Upper lobe of left lung (tissue), 6 donors: ENCODE results near the gene VWA5B1. TPM values are rescaled to one million over a fixed set of nuclear protein-coding genes. Genes with fewer than 3 reads are reported as not detected.

ENCODE experiments used
- ATAC-seq, 2 donors: fragments of 200-7000 bp; cut with Tn5 transposase; one replicate each; pipeline ENCODE4 v1.9.1; 2022; ENCODE audit warnings: mild to moderate bottlenecking in 2 of 2, moderate library complexity in 2 of 2; ENCODE audit not compliant: low FRiP score in 2 of 2
- DNase-seq, 2 donors: peaks; one replicate each; pipeline ENCODE4 v3.0.0-alpha.2; 2019 to 2020
- H3K27ac ChIP-seq, 4 donors: fragments of 200-600 bp; sonication (generic); one replicate each; pipeline ENCODE4 v1.5.1; 2016 to 2019
- H3K27me3 ChIP-seq, 4 donors: fragments of 200-600 bp; sonication (generic); one replicate each; pipeline ENCODE4 v1.5.1; 2017 to 2019
- H3K36me3 ChIP-seq, 4 donors: fragments of 200-600 bp; sonication (generic); one replicate each; pipeline ENCODE4 v1.5.1; 2016 to 2019
- H3K4me1 ChIP-seq, 4 donors: fragments of 200-600 bp; sonication (generic); one replicate each; pipeline ENCODE4 v1.5.1; 2018 to 2019
- H3K4me3 ChIP-seq, 4 donors: fragments of 200-600 bp; sonication (generic); one replicate each; pipeline ENCODE4 v1.5.1; 2017 to 2019; ENCODE audit warnings: mild to moderate bottlenecking in 2 of 4, moderate library complexity in 1 of 4
- H3K9me3 ChIP-seq, 4 donors: fragments of 200-600 bp; sonication (generic); one replicate each; pipeline ENCODE4 v1.5.1; 2018 to 2019
- EP300 ChIP-seq, 4 donors: sonication (generic); formaldehyde crosslinking; IDR thresholded peaks; one replicate each; pipeline ENCODE4 v1.5.1; 2017; ENCODE audit warnings: antibody characterized with exemption in 4 of 4, control low read depth in 2 of 4
- POLR2A ChIP-seq, 4 donors: fragments of 450-650 bp; IDR thresholded peaks; one replicate each; pipeline ENCODE4 v1.5.1; 2016 to 2017; ENCODE audit warnings: antibody characterized with exemption in 4 of 4, mild to moderate bottlenecking in 2 of 4
- POLR2AphosphoS5 ChIP-seq, 2 donors: sonication (generic); formaldehyde crosslinking; IDR thresholded peaks; one replicate each; pipeline ENCODE4 v1.5.1; 2017; ENCODE audit warnings: antibody characterized with exemption in 2 of 2
- WGBS, 2 donors: methylation state at CpG; one replicate each; pipeline ENCODE4 v1.1.5; 2017 to 2018; 5-methylcytosine and 5-hydroxymethylcytosine counted together
- total RNA-seq, 6 donors: library from RNA; depleted of rRNA in 4 of 6; stranded (reverse); fragments of >200 nt in 4 of 6; gene quantifications; one replicate each; pipeline versions ENCODE4 v1.1.0 to v1.2.1, GENCODE V29; 2016 to 2021
- TF ChIP-seq, protein P1 (sequence below), 6 experiments: fragments of 450-650 bp in 4 of 6; fragments of 200-600 bp in 2 of 6; sonication (generic) in 2 of 6; IDR thresholded peaks; one replicate each; pipeline ENCODE4 v1.5.1; 2016 to 2019; ENCODE audit warnings: antibody characterized with exemption in 6 of 6
- donor health status: DM: no; HTN: no; CAD: no; lungs with moderate emphysema.
- donor health status: DM: no; HTN: yes; CAD: no; lungs with severe emphysema.

VWA5B1 gene
- total RNA-seq, 6 donors from 2014 or later, result 0.14 to 0.77 (median 0.46) TPM; not detected in 3

DNA sequence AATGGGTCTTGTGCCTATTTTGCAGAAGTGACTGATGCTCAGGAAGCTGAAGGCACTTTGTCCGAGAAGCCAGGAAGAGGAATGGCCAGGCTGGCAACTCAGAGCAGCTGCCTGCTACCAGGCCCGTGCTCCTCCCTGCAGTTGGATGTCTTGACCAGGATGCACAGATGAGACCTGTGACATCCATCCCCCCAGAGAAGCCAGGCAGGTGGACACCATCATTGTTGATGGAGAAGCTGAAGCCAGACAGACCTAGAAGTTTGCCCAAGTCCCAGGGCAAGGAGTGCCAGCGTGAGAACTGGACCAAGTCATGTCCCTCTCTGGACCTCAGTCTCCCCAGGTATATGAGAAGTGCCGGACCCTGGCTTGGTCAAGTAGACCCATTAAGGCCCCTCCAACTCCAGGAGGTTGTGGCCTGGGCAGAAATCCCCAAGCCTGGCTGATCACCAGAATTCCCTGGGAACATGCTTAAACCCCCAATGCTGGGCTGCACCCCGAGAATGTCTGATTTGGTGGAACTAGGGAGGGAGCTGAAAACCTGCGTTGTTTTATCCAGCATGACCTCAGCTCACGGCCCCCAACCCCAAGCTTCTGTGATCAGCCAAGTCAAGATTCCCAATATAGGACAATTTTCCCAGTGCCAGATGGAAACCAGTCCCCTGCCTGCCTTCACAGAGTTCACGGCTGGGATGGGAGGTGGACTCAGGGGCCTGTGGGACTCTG, 112.9 kb downstream of the VWA5B1 start:
- Histone ChIP-seq H3K27me3 (no peaks in the 10 kb centered on the region), H3K36me3 (no peaks in the 10 kb centered on the region), H3K9me3 (no peaks in the 10 kb centered on the region), H3K4me3 (no peak overlapping the region), H3K27ac (no peak overlapping the region), H3K4me1 (no peaks in the 10 kb centered on the region)
- TF ChIP-seq POLR2AphosphoS5 (IDR thresholded peaks at IDR 0.05) (no peak), POLR2A (IDR thresholded peaks at IDR 0.05) (no peak), EP300 (IDR thresholded peaks at IDR 0.05) (no peak)
- TF ChIP-seq, protein P1, sequence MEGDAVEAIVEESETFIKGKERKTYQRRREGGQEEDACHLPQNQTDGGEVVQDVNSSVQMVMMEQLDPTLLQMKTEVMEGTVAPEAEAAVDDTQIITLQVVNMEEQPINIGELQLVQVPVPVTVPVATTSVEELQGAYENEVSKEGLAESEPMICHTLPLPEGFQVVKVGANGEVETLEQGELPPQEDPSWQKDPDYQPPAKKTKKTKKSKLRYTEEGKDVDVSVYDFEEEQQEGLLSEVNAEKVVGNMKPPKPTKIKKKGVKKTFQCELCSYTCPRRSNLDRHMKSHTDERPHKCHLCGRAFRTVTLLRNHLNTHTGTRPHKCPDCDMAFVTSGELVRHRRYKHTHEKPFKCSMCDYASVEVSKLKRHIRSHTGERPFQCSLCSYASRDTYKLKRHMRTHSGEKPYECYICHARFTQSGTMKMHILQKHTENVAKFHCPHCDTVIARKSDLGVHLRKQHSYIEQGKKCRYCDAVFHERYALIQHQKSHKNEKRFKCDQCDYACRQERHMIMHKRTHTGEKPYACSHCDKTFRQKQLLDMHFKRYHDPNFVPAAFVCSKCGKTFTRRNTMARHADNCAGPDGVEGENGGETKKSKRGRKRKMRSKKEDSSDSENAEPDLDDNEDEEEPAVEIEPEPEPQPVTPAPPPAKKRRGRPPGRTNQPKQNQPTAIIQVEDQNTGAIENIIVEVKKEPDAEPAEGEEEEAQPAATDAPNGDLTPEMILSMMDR (IDR thresholded peaks at IDR 0.05), result no peak
- no peak for ATAC-seq
- DNase-seq, result no peak
- 77 to 78% methylated on average over 5 to 8 of the region's 8 CpGs for WGBS, 2 donors

DNA sequence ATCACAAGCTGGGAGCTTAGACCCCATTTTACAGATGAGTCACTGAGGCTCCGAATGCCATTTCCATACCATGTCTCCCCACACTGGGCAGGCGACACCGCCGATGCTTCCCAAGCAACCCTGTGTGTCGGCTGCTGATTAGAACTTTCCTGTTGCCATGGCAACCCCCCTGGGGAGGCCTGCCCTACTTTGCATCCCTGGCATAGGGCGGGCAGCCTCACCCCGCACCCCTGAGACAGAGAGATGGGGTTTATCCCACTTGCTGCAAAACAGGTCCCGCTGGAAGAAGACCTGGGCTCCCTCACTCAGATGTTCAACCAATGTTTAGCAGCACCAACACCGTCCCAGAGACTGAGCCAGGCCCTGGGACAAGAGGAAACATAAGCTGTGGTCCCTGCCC, 113.8 kb downstream of the VWA5B1 start:
- DNase-seq (no peak), ATAC-seq (no peak)
- no peaks in the 10 kb centered on the region for H3K27me3 ChIP-seq
- no peaks in the 10 kb centered on the region for H3K36me3 ChIP-seq
- H3K27ac ChIP-seq, result no peak overlapping the region
- H3K9me3 ChIP-seq, result no peaks in the 10 kb centered on the region
- H3K4me1 ChIP-seq, result no peaks in the 10 kb centered on the region
- no peak overlapping the region for H3K4me3 ChIP-seq
- WGBS, 2 donors, result 49 to 60% methylated on average over 1 to 9 of the region's 9 CpGs
- TF ChIP-seq POLR2AphosphoS5 (IDR thresholded peaks at IDR 0.05) (no peak), EP300 (IDR thresholded peaks at IDR 0.05) (no peak), POLR2A (IDR thresholded peaks at IDR 0.05) (no peak)
- TF ChIP-seq, protein P1 (IDR thresholded peaks at IDR 0.05), result no peak

Other genes starting within 250 kb of the VWA5B1 start
- 1 to 10 TPM in 5 of 6 donors, not detected in 1; 1.4 to 5.1 (median 3.1) TPM for gene PLA2G5, start 220.7 kb upstream of the VWA5B1 start, total RNA-seq
- under 1 TPM in 2 of 6 donors, not detected in 4; 0.13 to 0.29 TPM for gene PLA2G2D, start 171.3 kb upstream of the VWA5B1 start, total RNA-seq
- not detected for gene PLA2G2F, start 151.6 kb upstream of the VWA5B1 start, total RNA-seq
- 10 to 100 TPM in 1 of 6 donors, 1 to 10 TPM in 4, under 1 TPM in 1; 0.86 to 29.8 (median 6.5) TPM for gene UBXN10, start 104.8 kb upstream of the VWA5B1 start, total RNA-seq
- under 1 TPM in 1 of 6 donors, not detected in 5; 0.30 TPM for gene PLA2G2C, start 104.4 kb upstream of the VWA5B1 start, total RNA-seq
- 10 to 100 TPM; 18.4 to 63.9 (median 28.1) TPM for gene CAMK2N1, start 195.3 kb downstream of the VWA5B1 start, total RNA-seq
- gene MUL1, start 217.3 kb downstream of the VWA5B1 start, total RNA-seq, result 10 to 100 TPM; 15.7 to 39.3 (median 30.8) TPM